Stimulated activated CD4-positive, alpha-beta T cell treated with anti-CD3 and anti-CD28 coated beads, Interleukin-2, amount 100 ng/mL, for 48 hours (primary cell): Measurements from ENCODE around the gene AHDC1.
A peak's percentile ranks its signal among the peaks of the same experiment; 100 is the strongest.

Source experiments
- DNase-seq, 2 donors: peaks; one replicate each; pipeline ENCODE4 v3.0.0-alpha.2; 2020

The AHDC1 gene

GRCh38 chr1:27612718-27613117, 8.8 kb upstream of the AHDC1 start:
- no peak for DNase-seq

GRCh38 chr1:27611450-27611849, 7.5 kb upstream of the AHDC1 start:
- DNase-seq: no peak

- no peak for DNase-seq
These were observed 5.8 kb upstream of the AHDC1 start for GRCh38 chr1:27609618-27610240.

- DNase-seq: no peak
These were observed 5.2 kb upstream of the AHDC1 start for GRCh38 chr1:27609210-27609555.

GRCh38 chr1:27607239-27607804, 3.4 kb upstream of the AHDC1 start:
- no peak for DNase-seq

- no peak for DNase-seq
These were observed 2.8 kb upstream of the AHDC1 start for GRCh38 chr1:27606708-27607238.

- peak; percentile 51 to 54 for DNase-seq
These were observed 2.1 kb upstream of the AHDC1 start for GRCh38 chr1:27605796-27606707.

- DNase-seq: no peak
These were observed 1.4 kb upstream of the AHDC1 start for GRCh38 chr1:27605300-27605766.

GRCh38 chr1:27604579-27605299, 795 bp upstream of the AHDC1 start:
- DNase-seq: no peak

GRCh38 chr1:27603309-27603680, 649 bp downstream of the AHDC1 start:
- no peak for DNase-seq

GRCh38 chr1:27602462-27603308, 1.3 kb downstream of the AHDC1 start:
- no peak for DNase-seq

- DNase-seq: no peak
These were observed 2.0 kb downstream of the AHDC1 start for GRCh38 chr1:27601771-27602461.

GRCh38 chr1:27601321-27601770, 2.6 kb downstream of the AHDC1 start:
- DNase-seq: no peak

GRCh38 chr1:27600498-27601175, 3.3 kb downstream of the AHDC1 start:
- no peak for DNase-seq

- no peak for DNase-seq
These were observed 4.1 kb downstream of the AHDC1 start for GRCh38 chr1:27599605-27600497.

GRCh38 chr1:27598902-27599528, 4.9 kb downstream of the AHDC1 start:
- no peak for DNase-seq

- DNase-seq: no peak
These were observed 5.7 kb downstream of the AHDC1 start for GRCh38 chr1:27598295-27598687.

GRCh38 chr1:27597516-27598294, 6.2 kb downstream of the AHDC1 start:
- DNase-seq: no peak
